ELR (cell line): ENCODE data around the gene OR51L1.

Experiments used
- DNase-seq: peaks from one replicate; pipeline ENCODE4 v3.0.0-alpha.2; 2015; ENCODE audit warnings: low read depth

The OR51L1 gene

GRCh38 chr11:5046754-5047330 lies 52.2 kb downstream of the OR51L1 start:
- no peak for DNase-seq
